Nephron progenitor cell (in vitro differentiated cells): ENCODE data around the gene STAC.
"Not testable (repeated sequence)": the region's sequence is repeated elsewhere in the genome, so short reads cannot be mapped to it uniquely, and the experiment has no call there.

ENCODE experiments used
- DNase-seq: peaks from one replicate; pipeline ENCODE4 v3.0.0; 2021
- H3K27ac Mint-ChIP-seq: 2 replicates; pipeline ENCODE4 v1.8.0; 2021; ENCODE audit warnings: mild to moderate bottlenecking, moderate library complexity, mixed read lengths
- H3K27me3 Mint-ChIP-seq: 2 replicates; pipeline ENCODE4 v1.8.0; 2021; ENCODE audit warnings: mild to moderate bottlenecking, low read depth, mixed read lengths; ENCODE audit not compliant: poor library complexity
- H3K36me3 Mint-ChIP-seq: 2 replicates; pipeline ENCODE4 v1.8.0; 2021; ENCODE audit warnings: low read depth, mixed read lengths
- H3K4me1 Mint-ChIP-seq: 2 replicates; pipeline ENCODE4 v1.8.0; 2021; ENCODE audit warnings: mixed read lengths
- H3K4me3 Mint-ChIP-seq: 2 replicates; pipeline ENCODE4 v1.8.0; 2021; ENCODE audit warnings: mild to moderate bottlenecking, moderate library complexity, mixed read lengths
- H3K9me3 Mint-ChIP-seq: 2 replicates; pipeline ENCODE4 v1.8.0; 2021; ENCODE audit warnings: mild to moderate bottlenecking, moderate library complexity, mixed read lengths
- TF ChIP-seq, protein P1 (sequence below): fragments of 200-600 bp; sonication (generic); IDR thresholded peaks from 2 replicates; pipeline ENCODE4 v1.5.0; 2021; ENCODE audit warnings: antibody characterized with exemption

The STAC gene

DNA sequence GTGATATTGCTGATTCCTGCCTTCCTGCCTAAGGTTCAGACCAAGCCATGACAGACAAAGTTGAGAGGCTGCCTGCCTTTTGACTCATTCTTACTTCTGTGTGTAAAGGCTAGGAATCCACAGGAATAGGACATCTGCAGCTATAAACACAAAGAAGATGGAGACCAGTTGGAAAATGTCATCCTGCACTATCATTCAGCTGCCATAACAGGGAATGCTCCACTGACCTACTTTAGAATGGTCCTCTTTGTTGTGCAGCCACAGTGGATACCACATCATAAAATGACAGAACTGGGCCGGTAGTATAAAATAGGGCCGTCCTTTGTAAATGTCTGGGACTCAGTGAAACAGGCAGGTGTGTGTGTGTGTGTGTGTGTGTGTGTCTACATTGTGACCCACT is 75.1 kb downstream of the STAC start:
- H3K4me3 Mint-ChIP-seq = no peak overlapping the region
- no peak overlapping the region for H3K27ac Mint-ChIP-seq
- peaks cover 4% of the 10 kb centered on the region for H3K36me3 Mint-ChIP-seq
- peaks cover 5% of the 10 kb centered on the region for H3K4me1 Mint-ChIP-seq
- DNase-seq = no peak
- no peaks in the 10 kb centered on the region for H3K9me3 Mint-ChIP-seq
- H3K27me3 Mint-ChIP-seq = no peaks in the 10 kb centered on the region
- TF ChIP-seq, protein P1, sequence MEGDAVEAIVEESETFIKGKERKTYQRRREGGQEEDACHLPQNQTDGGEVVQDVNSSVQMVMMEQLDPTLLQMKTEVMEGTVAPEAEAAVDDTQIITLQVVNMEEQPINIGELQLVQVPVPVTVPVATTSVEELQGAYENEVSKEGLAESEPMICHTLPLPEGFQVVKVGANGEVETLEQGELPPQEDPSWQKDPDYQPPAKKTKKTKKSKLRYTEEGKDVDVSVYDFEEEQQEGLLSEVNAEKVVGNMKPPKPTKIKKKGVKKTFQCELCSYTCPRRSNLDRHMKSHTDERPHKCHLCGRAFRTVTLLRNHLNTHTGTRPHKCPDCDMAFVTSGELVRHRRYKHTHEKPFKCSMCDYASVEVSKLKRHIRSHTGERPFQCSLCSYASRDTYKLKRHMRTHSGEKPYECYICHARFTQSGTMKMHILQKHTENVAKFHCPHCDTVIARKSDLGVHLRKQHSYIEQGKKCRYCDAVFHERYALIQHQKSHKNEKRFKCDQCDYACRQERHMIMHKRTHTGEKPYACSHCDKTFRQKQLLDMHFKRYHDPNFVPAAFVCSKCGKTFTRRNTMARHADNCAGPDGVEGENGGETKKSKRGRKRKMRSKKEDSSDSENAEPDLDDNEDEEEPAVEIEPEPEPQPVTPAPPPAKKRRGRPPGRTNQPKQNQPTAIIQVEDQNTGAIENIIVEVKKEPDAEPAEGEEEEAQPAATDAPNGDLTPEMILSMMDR = no peak

DNA sequence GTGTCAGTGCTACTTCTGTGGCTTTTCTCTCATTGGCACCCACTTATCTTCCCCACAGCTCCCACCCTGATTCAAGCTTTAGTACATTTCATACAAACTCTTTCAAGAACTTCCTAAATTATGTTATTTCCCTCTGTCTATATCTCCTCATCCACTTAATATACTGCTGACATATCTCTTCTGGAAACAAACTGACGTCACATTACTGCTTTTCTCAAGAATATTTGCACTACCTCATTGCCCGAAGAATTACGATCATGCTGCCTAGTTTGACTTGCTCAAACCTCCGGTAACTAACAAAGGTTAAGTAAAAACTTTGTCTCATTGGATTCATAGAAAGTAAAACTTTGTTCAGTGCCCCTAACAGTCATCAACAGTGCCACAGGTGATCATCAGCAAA is 76.5 kb downstream of the STAC start:
- H3K27ac Mint-ChIP-seq = no peak overlapping the region
- peaks cover 5% of the 10 kb centered on the region for H3K4me1 Mint-ChIP-seq
- no peaks in the 10 kb centered on the region for H3K27me3 Mint-ChIP-seq
- peaks cover 4% of the 10 kb centered on the region for H3K36me3 Mint-ChIP-seq
- H3K4me3 Mint-ChIP-seq = no peak overlapping the region
- H3K9me3 Mint-ChIP-seq = no peaks in the 10 kb centered on the region
- DNase-seq = no peak
- TF ChIP-seq, protein P1 = no peak

DNA sequence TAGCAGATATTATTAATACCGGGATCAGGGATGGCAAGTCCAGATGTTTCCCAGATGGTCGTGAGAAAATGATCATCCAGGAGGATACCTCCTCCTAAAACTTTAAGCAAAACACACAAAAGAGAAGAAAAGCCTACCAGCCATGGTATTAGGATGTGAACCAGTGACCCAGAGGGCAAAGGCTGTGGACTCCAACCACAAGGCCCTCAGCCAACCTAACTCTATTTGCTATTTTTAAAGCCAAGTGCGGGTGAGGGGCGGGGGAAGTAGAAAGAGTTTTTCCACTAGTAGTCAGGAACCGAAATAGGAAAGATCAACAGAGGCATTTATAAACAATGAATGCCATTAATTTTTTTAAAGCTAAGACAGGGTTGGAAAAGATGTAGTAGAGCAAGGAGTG is 77.4 kb downstream of the STAC start:
- DNase-seq = no peak
- H3K4me3 Mint-ChIP-seq = no peak overlapping the region
- no peaks in the 10 kb centered on the region for H3K9me3 Mint-ChIP-seq
- TF ChIP-seq, protein P1 = no peak
- no peak overlapping the region for H3K27ac Mint-ChIP-seq
- H3K36me3 Mint-ChIP-seq = peaks cover 4% of the 10 kb centered on the region
- H3K4me1 Mint-ChIP-seq = peaks cover 5% of the 10 kb centered on the region
- no peaks in the 10 kb centered on the region for H3K27me3 Mint-ChIP-seq

- peaks cover 3% of the 10 kb centered on the region for H3K36me3 Mint-ChIP-seq
- H3K27me3 Mint-ChIP-seq = no peaks in the 10 kb centered on the region
- TF ChIP-seq, protein P1 = no peak
- H3K4me3 Mint-ChIP-seq = no peak overlapping the region
- peaks cover 4% of the 10 kb centered on the region for H3K4me1 Mint-ChIP-seq
- no peak overlapping the region for H3K27ac Mint-ChIP-seq
- H3K9me3 Mint-ChIP-seq = no peaks in the 10 kb centered on the region
- DNase-seq = no peak
Measured at GRCh38 chr3:36459177-36459576, 78.9 kb downstream of the STAC start.

GRCh38 chr3:36461597-36461996 is 81.3 kb downstream of the STAC start:
- no peaks in the 10 kb centered on the region for H3K27me3 Mint-ChIP-seq
- H3K27ac Mint-ChIP-seq = no peak overlapping the region
- no peak for DNase-seq
- peaks cover 22% of the 10 kb centered on the region for H3K9me3 Mint-ChIP-seq
- no peak overlapping the region for H3K4me3 Mint-ChIP-seq
- TF ChIP-seq, protein P1 = no peak
- H3K36me3 Mint-ChIP-seq = no peaks in the 10 kb centered on the region
- no peaks in the 10 kb centered on the region for H3K4me1 Mint-ChIP-seq

DNA sequence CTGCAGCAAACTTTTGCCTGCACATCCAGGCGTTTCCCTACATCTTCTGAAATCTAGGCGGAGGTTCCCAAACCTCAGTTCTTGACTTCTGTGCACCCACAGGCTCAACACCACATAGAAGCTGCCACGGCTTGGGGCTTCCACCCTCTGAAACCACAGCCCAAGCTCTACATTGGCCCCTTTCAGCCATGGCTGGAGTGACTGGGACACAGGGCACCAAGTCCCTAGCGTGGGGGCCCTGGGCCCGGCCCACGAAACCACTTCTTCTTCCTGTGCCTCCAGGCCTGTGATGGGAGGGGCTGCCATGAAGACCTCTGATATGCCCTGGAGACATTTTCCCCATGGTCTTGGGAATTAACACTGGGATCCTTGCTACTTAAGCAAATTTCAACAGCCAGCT is 91.7 kb downstream of the STAC start:
- peaks cover 15% of the 10 kb centered on the region for H3K9me3 Mint-ChIP-seq
- not testable (repeated sequence) for H3K27me3 Mint-ChIP-seq, H3K36me3 Mint-ChIP-seq, H3K4me1 Mint-ChIP-seq, H3K27ac Mint-ChIP-seq, H3K4me3 Mint-ChIP-seq, DNase-seq
